Astrocyte (in vitro differentiated cells and primary cell): Measurements from ENCODE around the gene HIKESHI.

Source experiments
- CTCF ChIP-seq: IDR thresholded peaks from 2 replicates; pipeline ENCODE4 v1.5.1; 2011; ENCODE audit warnings: low read depth, mild to moderate bottlenecking, inconsistent platforms, low read length, moderate library complexity; ENCODE audit not compliant: insufficient read depth
- EZH2 ChIP-seq: IDR thresholded peaks from 2 replicates; pipeline ENCODE4 v1.6.1; 2012; ENCODE audit warnings: mild to moderate bottlenecking, low read length, inconsistent platforms; ENCODE audit not compliant: insufficient read depth

GRCh38 chr11:86370171-86370570 is 68.1 kb downstream of the HIKESHI start:
- TF ChIP-seq CTCF = no peak
- TF ChIP-seq EZH2 = no peak
